Urothelium cell line (cell line): ENCODE data around the gene ZNF541.
"Not testable (repeated sequence)": the region's sequence is repeated elsewhere in the genome, so short reads cannot be mapped to it uniquely, and the experiment has no call there.

Experiments
- DNase-seq: peaks from one replicate; pipeline ENCODE4 v3.0.0; 2011; ENCODE audit warnings: low spot score, mixed read lengths
- FAIRE-seq: peaks from 2 replicates; lab custom pipeline; 2011; peaks lifted over from hg19 to GRCh38; lab: Jason Lieb, UNC

ZNF541 gene

GRCh38 chr19:47601180-47601904, 28.4 kb upstream of the ZNF541 start:
- DNase-seq (no peak), FAIRE-seq (no peak)

DNA sequence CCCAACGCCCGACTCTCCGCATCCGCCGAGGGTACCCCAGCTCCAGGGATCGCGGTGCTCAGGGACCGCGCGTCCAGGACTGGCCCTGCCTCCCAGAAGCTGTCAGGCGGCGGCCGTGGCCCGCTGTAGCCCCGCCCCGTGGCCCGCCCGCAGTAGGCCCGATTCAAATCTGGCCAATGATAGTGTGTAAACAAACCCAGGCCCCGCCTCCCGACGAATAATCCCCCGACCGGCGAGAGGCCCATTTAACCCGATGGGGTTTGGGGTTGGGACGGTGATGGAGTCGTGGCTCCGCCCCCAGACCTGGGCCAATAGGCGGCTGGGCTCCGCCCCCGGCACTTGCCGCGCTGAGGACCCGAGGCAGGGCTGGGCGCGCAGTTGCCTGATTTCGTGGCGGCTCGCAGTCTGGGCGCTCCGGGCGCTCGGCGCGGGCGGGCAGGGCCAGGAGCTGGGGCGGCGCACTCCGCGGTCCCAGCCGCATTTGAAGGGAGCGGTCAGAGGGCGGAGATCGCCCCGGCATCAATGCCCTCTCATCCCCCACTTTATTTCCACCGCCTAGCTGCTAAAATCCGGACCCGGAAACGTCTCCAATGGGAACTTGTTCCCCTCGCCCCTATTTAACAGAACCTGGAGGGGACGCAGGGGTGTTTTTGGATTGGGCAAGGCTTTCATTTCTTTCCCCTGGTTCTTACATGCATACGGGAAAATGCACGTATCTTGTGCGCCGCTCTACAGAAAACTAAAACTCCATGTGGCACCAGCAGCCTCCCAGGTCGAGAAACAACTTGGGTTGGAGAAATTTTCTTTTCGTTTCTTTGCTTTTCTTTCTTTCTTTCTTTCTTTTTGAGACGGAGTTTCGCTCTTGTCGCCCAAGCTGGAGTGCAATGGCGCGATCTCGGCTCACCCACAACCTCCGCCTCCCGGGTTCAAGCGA, 27.6 kb upstream of the ZNF541 start:
- FAIRE-seq: peak; percentile 81

GRCh38 chr19:47599671-47600245, 26.8 kb upstream of the ZNF541 start:
- DNase-seq, FAIRE-seq: not testable (repeated sequence)

More for the DNA sequence above, 27.6 kb upstream of the ZNF541 start:
- DNase-seq: peak; percentile 99

- FAIRE-seq (no peak), DNase-seq (peak; percentile 87)
These were observed 25.7 kb upstream of the ZNF541 start for GRCh38 chr19:47598407-47599349.

GRCh38 chr19:47595944-47596343, 23.0 kb upstream of the ZNF541 start:
- FAIRE-seq (no peak), DNase-seq (no peak)

GRCh38 chr19:47593860-47594259, 20.9 kb upstream of the ZNF541 start:
- FAIRE-seq: no peak
- no peak for DNase-seq

- DNase-seq: no peak
- FAIRE-seq: no peak
These were observed 16.9 kb upstream of the ZNF541 start for GRCh38 chr19:47589824-47590223.

GRCh38 chr19:47587295-47587694, 14.3 kb upstream of the ZNF541 start:
- no peak for FAIRE-seq
- peak; percentile 59 for DNase-seq

DNA sequence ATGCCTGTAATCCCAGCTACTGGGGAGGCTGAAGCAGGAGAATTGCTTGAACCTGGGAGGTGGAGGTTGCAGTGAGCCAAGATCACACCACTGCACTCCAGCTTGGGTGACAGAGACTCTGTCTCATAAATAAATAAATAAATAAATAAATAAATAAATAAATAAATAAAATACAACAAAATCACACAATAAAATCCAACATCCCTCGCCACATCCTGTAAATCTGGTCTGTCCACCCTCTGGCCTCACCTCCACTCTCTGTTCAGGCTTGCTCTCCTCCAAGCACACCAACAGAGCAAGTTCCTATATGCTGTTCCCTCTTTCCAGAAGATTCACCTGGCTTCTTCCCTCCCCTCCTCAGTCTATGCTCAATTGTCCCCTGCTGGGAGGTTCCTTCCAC, 10.2 kb upstream of the ZNF541 start:
- DNase-seq, FAIRE-seq: not testable (repeated sequence)

GRCh38 chr19:47582320-47582909, 9.5 kb upstream of the ZNF541 start:
- no peak for FAIRE-seq
- DNase-seq: no peak

GRCh38 chr19:47581605-47582319, 8.8 kb upstream of the ZNF541 start:
- no peak for DNase-seq
- FAIRE-seq: no peak

GRCh38 chr19:47580397-47580796, 7.4 kb upstream of the ZNF541 start:
- FAIRE-seq: no peak

DNA sequence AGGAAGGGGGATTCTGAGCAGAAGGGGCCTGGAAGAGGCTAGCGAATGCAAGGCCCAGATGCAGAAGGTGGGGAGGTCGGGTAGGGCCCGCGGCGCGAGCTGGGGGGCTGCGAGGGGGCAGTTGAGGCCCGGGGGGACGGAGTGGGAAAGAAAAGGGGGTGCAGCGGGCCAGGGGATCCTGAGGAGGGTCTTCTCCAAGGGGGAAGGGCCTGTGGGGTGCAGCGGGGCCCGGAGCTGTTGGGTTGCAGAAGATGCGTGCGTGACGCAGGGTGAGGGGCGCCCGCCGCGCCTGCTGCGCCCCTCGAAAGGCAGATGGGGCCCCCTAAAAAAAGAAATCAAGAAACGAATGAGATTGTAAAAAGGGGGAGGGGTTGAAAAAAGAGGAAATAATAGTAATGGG, 313 bp downstream of the ZNF541 start:
- no peak for FAIRE-seq
- DNase-seq: no peak

More at GRCh38 chr19:47580397-47580796, 7.4 kb upstream of the ZNF541 start:
- DNase-seq: no peak

- DNase-seq: no peak
- no peak for FAIRE-seq
These were observed 3.6 kb downstream of the ZNF541 start for GRCh38 chr19:47569331-47569730.

- no peak for DNase-seq
- no peak for FAIRE-seq
These were observed 8.9 kb downstream of the ZNF541 start for GRCh38 chr19:47564081-47564480.

- FAIRE-seq (no peak), DNase-seq (no peak)
These were observed 11.4 kb downstream of the ZNF541 start for GRCh38 chr19:47561440-47562057.

DNA sequence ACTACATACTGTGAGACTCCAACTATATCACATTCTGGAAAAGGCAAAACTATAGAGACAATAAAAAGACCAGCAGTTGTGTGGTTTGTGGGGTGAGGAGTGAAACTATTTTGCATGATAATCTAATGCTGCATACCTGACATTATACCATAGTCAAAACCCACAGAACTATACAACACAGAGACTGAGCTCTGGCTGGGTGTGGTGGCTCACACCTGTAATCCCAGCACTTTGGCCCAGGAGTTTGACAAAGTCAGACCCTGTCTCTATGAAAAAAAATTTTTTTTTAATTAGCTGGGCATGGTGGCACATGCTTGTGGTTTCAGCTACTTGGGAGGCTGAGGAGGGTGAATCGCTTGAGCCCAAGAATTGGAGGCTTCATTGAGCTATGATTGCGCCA, 11.9 kb downstream of the ZNF541 start:
- FAIRE-seq (no peak), DNase-seq (no peak)

DNA sequence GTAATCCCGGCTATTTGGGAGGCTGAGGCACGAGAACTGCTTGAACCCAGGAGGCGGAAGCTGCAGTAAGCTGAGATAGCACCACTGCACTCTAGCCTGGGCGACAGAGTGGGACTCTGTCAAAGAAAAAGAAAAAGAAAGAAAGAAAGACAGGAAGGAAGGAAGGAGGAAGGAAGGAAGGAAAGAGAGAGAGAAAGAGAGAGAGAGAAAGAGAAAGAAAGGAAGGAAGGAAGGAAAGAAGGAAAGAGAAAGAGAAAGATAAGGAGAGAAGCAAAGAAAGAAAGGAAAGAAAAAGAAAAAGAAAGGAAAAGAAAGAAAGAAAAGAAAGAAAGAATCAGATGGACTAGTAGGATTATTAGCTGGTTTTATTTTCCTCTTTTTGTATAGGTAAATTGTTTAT, 22.8 kb downstream of the ZNF541 start:
- FAIRE-seq (no peak), DNase-seq (no peak)
